Measurements from ENCODE around the gene CHD2. TPM values are rescaled to one million over a fixed set of nuclear protein-coding genes. Genes with fewer than 3 reads are reported as not detected.

CHD2 gene
- total and polyA plus RNA-seq, 4 donors: 39.4 to 547 (median 76.3) TPM

DNA sequence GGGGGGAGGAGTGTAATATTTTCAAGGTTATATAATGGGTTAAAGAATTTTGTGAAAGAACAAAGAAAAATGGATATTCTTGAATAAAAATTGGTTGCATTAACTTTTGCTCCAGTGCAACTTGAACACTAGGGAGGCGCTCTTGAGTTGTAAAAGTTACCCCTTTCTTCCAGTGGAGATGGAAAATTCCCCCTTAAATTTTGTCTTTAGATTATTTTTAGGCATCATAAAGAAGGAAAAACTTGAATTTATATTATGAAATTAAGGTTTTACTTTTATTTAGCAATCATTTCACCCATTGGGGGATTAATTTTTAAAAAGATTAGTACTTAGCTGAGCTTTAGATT lies 550 bp upstream of the CHD2 start:
- Histone ChIP-seq H3K27me3 (ENCODE audit: control insufficient read depth in 3 of 3, insufficient read depth in 3 of 3, low read length in 2 of 3) (no peaks in the 10 kb centered on the region), H3K9me3 (ENCODE audit: control insufficient read depth in 4 of 4, insufficient read depth in 3 of 4, low read length in 3 of 4) (no peaks in the 10 kb centered on the region), H3K27ac (ENCODE audit: low read depth in 1 of 2, low read length in 1 of 2) (no peak overlapping the region), H3K9ac (ENCODE audit: insufficient read depth in 1 of 2, low read length in 2 of 2) (peak overlapping the region in 1 of 2 donors; percentile 97), H3K4me1 (ENCODE audit: control insufficient read depth in 5 of 5, insufficient read depth in 5 of 5, low read length in 5 of 5) (peaks cover 0 to 28% (median 0%) of the 10 kb centered on the region in 5 donors), H3K4me3 (no peak overlapping the region), H3K36me3 (ENCODE audit: control insufficient read depth in 4 of 4, insufficient read depth in 4 of 4, low read length in 4 of 4) (peaks cover 0 to 20% (median 11%) of the 10 kb centered on the region in 4 donors)
- TF ChIP-seq, protein P1, sequence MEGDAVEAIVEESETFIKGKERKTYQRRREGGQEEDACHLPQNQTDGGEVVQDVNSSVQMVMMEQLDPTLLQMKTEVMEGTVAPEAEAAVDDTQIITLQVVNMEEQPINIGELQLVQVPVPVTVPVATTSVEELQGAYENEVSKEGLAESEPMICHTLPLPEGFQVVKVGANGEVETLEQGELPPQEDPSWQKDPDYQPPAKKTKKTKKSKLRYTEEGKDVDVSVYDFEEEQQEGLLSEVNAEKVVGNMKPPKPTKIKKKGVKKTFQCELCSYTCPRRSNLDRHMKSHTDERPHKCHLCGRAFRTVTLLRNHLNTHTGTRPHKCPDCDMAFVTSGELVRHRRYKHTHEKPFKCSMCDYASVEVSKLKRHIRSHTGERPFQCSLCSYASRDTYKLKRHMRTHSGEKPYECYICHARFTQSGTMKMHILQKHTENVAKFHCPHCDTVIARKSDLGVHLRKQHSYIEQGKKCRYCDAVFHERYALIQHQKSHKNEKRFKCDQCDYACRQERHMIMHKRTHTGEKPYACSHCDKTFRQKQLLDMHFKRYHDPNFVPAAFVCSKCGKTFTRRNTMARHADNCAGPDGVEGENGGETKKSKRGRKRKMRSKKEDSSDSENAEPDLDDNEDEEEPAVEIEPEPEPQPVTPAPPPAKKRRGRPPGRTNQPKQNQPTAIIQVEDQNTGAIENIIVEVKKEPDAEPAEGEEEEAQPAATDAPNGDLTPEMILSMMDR (IDR thresholded peaks at IDR 0.05; ENCODE audit: control extremely low read depth, extremely low read depth): no peak
- no peak for ATAC-seq (ENCODE audit: insufficient read depth, low FRiP score)
- 84 to 86% methylated on average over 1 of the region's 1 CpG for WGBS, 2 donors
- DNase-seq: no peak

DNA sequence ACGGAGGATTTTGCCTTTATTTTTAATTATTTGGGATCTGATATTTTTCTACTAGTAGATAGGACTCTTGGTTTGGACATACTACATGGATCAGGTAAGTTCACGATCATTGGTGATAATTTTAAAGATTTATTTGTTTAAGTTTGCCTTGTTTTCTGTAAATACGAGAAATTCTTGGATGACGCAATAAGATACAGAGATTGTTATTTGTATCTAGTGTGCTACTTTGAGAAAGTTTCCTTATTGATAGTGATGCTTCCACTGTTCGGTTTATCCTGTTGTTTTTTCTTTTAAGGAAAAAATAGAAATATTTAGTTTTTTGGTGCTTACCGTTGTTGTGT lies 577 bp downstream of the CHD2 start:
- 0% methylated on average over 6 of the region's 6 CpGs for WGBS, 2 donors
- Histone ChIP-seq H3K9me3 (ENCODE audit: control insufficient read depth in 4 of 4, insufficient read depth in 3 of 4, low read length in 3 of 4) (no peaks in the 10 kb centered on the region), H3K27me3 (ENCODE audit: control insufficient read depth in 3 of 3, insufficient read depth in 3 of 3, low read length in 2 of 3) (no peaks in the 10 kb centered on the region), H3K27ac (ENCODE audit: low read depth in 1 of 2, low read length in 1 of 2) (peak overlapping the region in 1 of 2 donors; percentile 92), H3K9ac (ENCODE audit: insufficient read depth in 1 of 2, low read length in 2 of 2) (peak overlapping the region; percentile 96 to 97), H3K4me3 (no peak overlapping the region), H3K4me1 (ENCODE audit: control insufficient read depth in 5 of 5, insufficient read depth in 5 of 5, low read length in 5 of 5) (peaks cover 0 to 37% (median 0%) of the 10 kb centered on the region in 5 donors), H3K36me3 (ENCODE audit: control insufficient read depth in 4 of 4, insufficient read depth in 4 of 4, low read length in 4 of 4) (peaks cover 0 to 20% (median 11%) of the 10 kb centered on the region in 4 donors)
- TF ChIP-seq, protein P1 (IDR thresholded peaks at IDR 0.05; ENCODE audit: control extremely low read depth, extremely low read depth): no peak
- ATAC-seq (ENCODE audit: insufficient read depth, low FRiP score) (no peak), DNase-seq (no peak)

DNA sequence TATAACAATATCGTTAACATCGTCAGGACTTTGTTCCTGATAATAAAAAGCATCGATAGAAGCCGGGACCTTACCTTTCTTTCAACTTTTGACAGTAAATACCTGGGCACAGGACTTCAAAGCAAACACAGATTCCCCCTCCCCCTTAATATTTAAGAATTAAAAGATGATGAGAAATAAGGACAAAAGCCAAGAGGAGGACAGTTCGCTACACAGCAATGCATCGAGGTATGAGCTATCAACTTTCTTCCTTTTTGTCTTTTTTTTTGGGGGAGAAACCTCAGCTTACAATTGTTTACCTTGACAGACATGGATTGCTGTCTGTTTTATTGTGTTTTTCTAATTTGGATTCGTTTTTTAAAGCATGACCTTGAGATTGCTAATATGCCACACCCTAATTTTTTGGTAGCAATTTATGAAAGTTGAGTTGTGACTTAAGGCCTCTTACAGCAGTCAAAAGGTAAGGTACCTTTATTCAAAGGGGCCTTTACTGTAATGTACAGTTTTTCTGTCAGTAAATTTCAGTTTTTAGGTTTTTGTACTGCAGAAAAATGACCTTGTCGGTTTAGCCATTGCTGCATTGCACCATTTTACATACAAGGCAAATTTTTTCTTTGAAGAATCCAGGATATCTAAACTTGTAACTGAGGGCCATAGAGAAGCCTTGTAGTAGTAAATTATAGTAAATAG lies 1.1 kb downstream of the CHD2 start:
- H3K9ac ChIP-seq (ENCODE audit: insufficient read depth in 1 of 2, low read length in 2 of 2): peak overlapping the region; percentile 96 to 97
- peak overlapping the region in 1 of 2 donors; percentile 88 for H3K27ac ChIP-seq (ENCODE audit: low read depth in 1 of 2, low read length in 1 of 2)
- peaks cover 0 to 39% (median 3%) of the 10 kb centered on the region in 5 donors for H3K4me1 ChIP-seq (ENCODE audit: control insufficient read depth in 5 of 5, insufficient read depth in 5 of 5, low read length in 5 of 5)
- WGBS, 2 donors: 0% methylated on average over 8 of the region's 8 CpGs
- ATAC-seq (ENCODE audit: insufficient read depth, low FRiP score) (no peak), DNase-seq (peak in 2 of 3 donors; percentile 68 to 80)
- H3K36me3 ChIP-seq (ENCODE audit: control insufficient read depth in 4 of 4, insufficient read depth in 4 of 4, low read length in 4 of 4): peaks cover 0 to 20% (median 11%) of the 10 kb centered on the region in 4 donors
- TF ChIP-seq, protein P1 (IDR thresholded peaks at IDR 0.05; ENCODE audit: control extremely low read depth, extremely low read depth): no peak
- H3K4me3 ChIP-seq: peak overlapping the region; percentile 54
- no peaks in the 10 kb centered on the region for H3K27me3 ChIP-seq (ENCODE audit: control insufficient read depth in 3 of 3, insufficient read depth in 3 of 3, low read length in 2 of 3)
- no peaks in the 10 kb centered on the region for H3K9me3 ChIP-seq (ENCODE audit: control insufficient read depth in 4 of 4, insufficient read depth in 3 of 4, low read length in 3 of 4)
